Muscle of arm (tissue), 12 donors: ENCODE data around the gene ABI3. TPM values are rescaled to one million over a fixed set of nuclear protein-coding genes. Genes with fewer than 3 reads are reported as not detected.
A peak's percentile ranks its signal among the peaks of the same experiment; 100 is the strongest.

Experiments used
- DNase-seq: peaks from one replicate; pipeline ENCODE4 v3.0.0-alpha.2; 2013
- polyA plus RNA-seq, 12 donors: library from polyadenylated mRNA; unstranded; fragments of 120-200 nt; gene quantifications; one replicate each; pipeline ENCODE4 v1.2.1, GENCODE V29; 2013; ENCODE audit not compliant: insufficient read length in 12 of 12

ABI3 gene
- polyA plus RNA-seq, 12 donors: 3.4 to 6.8 (median 4.1) TPM; not detected in 1

DNA sequence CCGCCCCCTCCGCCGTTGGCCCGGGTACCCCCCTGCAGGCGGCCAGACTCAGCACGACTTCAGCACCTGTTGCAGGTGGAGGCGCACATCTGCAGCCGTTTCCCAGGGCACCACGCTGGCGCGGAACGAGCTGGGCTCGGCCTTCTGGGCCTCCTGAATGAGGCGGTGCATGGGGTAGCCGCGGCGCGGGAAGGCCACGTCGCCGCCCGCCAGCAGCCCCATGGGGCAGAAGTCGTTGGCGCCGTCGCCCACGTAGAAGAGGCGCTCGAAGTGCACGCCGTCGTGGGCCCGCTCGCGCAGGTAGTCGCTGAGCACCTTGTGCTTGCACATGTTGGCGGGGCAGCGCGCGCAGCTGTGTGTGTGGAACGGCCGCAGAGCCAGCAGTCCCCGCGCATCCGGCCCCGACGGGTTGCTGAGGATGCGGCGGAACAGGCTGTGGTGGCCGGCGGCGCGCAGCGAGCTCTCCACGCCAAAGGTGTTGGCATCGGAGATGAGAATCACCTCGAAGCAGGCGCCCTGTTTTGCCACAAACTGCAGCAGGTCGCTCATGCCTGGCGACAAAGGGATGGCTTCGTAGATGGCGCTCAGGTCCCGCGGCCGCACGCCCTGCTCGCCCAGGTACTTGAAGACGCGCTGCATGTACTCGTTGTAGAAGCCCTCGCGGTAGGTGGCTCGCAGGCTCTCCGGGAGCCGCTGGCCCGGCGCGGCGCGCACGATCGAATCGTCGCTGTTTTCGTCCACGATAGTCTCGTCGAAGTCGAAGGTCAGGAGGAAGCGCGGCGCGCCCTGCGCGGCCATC is 13.9 kb downstream of the ABI3 start:
- no peak for DNase-seq

DNA sequence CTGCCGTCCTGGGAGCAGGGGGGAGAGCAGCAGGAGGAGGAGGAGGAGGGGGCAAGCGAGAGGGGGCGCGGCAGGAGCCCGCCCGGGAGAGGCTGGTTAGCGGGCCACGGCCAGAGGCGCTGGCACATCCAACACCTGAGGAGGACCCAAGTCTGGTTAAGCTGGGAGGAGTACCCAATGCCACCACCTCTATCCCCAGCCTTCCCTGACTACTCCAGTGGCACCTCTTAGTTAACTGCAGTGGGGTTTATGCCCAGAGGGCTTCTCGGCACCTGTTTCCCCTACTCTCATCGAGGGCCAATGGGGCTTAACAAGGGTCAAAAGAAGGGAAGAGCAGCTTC is 14.5 kb downstream of the ABI3 start:
- no peak for DNase-seq

DNA sequence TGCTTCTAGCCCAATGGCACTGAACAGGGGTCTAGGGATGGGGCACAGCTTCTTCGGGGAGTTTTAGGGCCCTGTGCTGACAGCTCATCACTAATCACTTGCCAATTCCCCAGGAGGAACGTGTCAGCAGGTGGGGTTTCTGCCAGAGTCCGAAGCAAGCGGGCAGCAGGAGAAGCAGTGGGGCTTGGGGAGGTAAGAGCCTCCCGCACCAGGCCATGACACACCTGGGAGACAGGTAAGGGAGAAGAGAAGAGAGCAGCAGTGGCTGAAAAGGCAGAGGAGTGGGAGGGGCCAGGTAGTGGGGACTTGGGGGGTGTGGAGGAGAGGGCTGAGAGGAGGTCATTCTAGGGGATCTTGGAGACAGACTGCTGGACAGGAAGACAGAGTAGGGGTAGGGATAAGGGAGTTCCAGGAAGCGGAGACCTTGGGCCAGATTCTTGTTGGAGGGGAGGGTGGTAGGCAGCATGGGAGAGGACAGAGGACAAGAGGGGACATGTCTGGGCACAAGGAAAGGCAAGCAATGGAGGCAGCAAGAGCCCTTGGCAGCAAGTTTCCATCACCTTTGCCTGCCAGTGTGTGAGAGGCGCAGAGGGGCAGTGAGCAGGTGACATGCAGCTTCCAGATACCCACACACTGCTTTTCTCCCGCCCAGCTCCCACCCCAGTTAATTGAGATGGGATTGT is 15.2 kb downstream of the ABI3 start:
- no peak for DNase-seq

DNA sequence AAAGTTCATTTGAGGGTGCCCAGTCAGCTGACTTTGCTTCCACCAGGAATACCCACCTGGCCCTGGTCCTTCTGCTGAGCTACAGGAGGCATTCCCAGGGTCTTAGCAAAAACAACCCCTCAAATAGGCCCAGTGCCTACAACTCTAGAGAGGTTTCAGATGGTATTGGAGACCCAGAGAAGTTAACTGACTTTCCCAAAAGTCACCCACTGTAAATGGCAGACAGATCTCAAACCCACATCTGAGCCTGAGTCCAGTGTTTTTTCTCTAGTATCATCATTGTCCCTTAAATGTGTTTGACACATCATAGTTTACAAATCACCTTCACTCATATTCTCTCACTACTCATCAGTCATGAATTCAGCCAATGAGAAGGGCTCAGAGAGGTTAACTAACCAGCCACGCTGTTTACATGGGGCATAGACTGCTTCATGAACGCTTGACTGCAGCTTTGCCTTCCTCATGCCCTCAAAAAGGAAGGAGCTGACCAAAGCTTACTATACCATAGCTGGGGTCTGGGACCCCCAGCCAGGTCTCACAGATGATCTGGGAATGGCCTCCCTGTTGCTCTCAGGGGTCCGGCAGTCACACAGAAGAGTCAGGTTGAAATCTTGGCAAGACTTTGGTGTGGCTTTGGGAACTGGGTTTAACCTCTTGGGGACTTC is 16.4 kb downstream of the ABI3 start:
- no peak for DNase-seq

DNA sequence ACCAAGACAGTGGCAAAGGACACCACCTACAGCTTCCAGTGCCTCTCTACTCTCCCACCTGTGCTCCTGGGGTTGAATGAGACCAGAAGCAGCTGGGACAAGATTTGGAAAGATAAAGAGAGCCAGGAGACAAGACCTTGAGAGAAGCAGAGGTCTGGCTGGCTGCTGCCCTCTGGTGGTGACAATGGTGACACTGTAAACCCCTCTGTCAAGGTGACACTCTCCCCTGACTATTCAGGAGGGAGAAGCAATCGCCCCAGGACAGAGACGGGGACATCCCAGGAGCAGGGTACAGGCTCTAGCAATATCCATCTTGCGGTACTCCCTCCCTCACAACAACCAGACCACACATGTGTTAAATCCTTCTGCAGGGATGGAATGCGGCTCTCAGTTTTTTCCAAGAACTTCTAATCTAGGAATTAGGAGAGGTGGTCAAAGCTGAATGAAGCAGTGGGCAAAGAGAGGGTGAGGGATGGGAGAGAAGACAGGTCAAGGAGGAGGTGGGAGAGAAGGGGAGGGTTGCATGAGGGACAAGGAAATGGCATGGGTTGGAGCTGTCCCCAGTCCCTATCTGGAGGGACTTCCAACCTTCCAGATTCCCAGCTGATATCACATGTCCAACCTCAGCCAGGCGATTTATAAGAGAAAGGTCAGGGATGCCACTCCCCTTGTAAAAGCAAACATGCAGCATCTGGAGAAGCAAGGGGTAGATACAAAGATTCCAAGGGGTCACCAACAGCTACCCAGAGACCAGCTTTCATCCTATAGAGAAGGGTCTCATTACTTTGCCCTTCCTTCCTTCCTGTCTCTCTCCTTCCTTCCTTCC is 17.1 kb downstream of the ABI3 start:
- DNase-seq: peak; percentile 66

DNA sequence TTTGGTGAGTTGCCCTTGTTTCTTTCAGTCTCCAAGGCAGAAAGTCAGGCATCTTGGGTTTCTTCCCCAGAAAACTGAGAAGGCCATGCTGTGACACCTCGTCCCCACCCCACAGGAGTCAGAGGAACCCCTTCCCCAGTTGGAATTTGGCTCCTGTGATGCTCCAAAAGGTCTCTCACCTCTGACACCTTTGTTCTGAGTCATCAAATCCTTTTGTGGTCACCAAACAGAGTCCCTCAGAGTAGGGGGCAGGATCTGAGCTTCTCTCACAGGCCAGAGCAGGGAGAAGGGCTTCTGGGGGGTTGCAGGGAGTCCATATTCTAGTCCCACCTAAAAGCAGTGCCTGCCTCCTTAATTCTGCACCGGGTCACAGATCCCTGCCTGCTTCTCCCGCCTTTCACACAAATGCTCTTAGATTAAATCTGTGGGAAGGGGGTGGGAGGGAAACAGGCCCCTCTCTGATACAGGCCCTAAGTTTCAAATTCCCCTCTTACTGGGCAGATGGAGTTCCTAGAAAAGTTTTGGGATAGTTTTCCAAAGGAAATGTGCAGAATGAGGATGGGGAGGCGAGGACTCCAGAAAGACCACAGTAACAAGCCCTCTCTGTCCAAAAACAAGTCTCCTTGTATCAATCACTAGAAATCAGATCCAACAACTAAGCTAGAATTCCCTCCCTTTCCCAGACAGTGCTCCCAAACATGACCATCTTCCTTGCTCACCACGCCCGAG is 18.7 kb downstream of the ABI3 start:
- DNase-seq: no peak

DNA sequence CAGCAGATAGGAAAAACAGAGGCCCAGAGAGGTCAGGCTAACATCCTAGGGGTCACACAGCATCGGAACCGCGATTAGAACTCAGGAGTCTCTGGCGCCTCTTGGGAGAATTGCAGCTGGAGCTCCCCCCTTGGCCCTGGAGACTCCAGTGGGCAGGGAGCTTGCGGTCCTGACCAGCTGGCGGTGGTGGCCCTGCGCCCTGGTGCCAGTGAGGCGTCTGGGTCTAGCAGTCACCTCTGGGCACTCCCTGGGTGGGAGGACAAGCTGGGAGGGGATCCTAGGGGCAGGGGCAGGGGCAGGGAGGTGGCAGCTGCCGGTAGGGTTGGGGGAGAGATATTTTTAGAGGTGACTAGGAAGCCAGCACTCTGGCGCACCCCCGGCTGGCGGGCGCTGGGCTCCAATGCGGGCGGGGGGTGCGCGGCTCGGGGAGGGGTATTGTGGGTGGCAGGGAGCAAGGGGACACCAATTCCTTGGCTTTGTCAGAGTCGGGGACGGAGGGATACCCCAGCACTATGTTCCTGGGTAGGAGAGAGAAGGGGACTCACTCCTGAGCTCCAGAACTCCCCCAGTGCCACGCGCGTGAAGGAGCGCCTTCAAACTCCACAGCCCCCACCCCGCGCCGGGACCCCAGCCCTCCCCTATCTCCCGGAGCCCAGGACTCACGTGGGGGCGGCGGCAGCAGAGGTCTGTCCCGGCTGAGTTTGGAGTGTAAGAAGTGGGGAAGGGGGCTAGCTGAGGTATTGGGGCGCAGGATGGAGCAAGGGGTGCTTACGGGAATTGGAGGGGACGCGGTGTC is 19.5 kb downstream of the ABI3 start:
- no peak for DNase-seq

DNA sequence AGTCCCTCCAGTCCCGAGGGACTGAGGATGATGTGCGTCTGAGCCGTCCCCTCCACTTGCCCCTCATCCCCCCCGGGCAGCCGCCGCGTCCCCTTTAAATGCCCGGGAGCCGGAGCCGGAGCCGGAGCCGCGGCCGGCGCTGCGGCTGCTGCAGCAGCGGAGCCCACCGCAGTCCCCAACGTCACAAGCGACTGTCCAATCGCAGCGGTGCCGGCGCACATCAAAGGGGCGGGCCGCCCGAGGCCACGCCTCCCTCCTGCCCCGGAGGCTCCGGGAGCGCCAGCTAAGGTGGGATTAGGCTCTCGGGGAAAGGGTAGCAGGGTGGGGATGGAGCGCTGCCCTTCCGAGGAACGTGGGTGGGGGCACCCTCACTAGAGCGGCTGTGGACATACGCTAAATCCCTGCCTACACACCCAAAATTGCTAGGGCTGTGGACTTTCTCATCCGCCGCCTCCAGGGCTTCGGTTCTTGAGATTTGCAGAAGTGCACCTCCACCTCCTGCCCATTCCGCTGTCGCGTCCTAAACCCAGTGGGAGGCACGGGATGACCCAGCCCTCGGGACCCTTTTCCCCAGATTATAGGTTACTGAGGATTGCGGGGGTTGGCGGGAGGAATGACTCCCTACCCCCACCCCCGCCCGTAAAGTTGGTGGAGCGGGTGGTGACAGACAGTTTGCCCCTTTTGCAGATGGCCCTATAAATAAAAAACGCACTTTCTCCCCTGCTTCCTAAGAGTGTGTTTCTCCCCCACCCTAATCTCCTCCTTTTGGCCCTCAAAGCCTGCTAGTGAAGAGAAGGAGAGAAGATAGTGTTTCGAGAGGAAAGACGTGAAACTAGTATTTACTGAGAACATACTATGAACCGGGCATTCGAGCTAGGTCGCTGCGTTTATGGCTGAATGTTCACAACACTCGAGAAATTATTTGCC is 20.4 kb downstream of the ABI3 start, which contains the start of gene PHOSPHO1:
PHOSPHO1 (minus strand) TSS at position 152 of the 927 bp plus-strand sequence. CDS start 4,096 bp downstream, outside the sequence.
- peak; percentile 81 for DNase-seq

DNA sequence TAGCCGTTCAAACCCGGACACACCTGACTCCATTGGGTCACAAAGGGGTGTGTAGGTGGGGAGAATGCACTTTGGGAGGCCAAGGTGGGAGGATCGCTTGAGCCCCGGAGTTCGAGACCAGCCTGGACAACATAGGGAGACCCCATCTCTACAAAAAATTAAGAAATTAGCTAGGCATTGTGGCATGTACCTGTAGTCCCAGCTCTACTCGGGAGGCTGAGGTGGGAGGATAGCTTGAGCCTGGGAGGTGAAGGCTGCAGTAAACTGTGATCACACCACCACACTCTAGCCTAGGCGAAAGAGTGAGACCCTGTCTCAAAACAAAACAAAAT is 21.0 kb downstream of the ABI3 start:
- DNase-seq: no peak

DNA sequence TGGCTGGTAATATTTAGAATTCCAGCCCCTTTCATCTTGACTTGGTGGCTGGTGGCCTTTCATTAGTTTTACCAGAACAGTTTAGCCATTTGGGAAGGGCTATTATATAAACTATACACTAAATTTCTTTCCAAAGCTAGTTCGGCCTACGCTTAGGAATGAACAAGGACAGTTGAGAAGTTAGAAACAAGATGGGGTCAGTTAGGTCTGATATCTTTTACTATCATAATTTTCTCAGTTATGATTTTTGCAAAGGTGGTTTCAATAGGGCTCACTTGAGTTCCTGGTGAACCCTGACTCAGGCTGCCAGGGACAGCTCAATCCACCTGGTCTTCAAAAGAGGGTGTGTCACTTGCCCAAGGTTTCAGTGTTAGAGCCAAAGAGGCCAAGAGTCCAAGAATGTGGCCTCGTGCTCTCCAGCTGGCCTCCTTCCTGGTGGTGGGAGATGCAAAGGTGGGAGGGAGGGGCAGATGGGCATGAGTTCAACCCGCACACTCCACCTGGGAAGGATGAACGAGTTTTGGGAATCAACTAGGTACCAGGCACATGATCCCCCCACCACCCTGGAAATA is 24.1 kb downstream of the ABI3 start:
- DNase-seq: no peak

DNA sequence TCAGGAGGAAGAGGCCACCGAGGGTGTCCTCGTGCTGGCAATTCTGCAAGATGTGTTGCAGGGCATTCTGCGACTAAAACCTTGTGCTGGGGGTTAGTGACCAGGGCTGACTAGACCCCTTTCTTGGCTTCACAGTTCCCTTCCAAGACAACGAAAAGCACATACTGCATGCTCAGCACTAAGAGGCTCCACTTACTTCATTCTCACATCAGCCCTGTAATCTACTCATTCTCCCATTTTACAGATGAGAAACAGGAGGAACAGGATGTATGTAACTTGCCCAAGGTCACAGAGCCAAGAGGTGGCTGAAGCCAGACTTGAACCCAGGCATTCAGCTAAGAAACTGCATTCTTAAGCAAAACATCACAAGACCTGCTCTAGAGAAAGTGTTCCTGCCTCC is 25.4 kb downstream of the ABI3 start:
- DNase-seq: no peak

DNA sequence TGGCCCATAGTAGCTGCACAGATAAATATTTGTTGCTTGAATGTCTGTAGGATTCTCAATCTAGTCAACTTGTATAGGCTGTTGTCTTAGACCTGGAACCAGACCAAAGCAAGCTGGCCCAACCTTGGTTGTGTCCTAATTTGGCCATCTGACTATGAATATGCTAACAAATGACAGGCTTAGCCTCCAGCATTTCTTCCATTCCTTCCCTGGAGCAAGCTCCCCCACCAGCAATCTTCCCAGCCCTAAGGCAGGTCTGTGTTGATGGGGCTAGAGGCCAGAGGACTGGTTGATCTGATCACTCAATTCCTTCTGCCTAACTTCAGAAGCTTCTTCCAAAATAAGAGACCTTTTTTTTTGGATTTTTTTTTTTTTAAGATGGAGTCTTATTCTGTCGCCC is 29.5 kb downstream of the ABI3 start:
- DNase-seq: no peak

DNA sequence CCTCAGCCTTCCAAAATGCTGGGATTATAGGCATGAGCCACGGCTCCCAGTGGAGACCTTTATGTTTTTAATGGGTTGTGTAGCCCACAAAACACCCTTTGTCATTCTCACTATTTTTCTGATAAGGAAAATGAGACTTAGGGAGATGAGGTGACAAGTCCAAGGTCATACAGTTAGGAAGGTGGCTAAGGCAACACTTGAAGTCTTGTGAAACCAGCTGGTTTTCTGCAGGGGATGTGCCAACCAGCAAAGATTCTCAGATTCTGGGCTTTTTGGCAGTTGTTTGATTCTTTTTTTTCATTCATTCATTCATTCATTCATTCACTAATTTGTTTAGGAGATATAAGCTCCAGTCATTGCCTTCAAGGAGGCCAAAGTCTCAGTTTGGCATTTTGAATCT is 30.1 kb downstream of the ABI3 start:
- DNase-seq: no peak

DNA sequence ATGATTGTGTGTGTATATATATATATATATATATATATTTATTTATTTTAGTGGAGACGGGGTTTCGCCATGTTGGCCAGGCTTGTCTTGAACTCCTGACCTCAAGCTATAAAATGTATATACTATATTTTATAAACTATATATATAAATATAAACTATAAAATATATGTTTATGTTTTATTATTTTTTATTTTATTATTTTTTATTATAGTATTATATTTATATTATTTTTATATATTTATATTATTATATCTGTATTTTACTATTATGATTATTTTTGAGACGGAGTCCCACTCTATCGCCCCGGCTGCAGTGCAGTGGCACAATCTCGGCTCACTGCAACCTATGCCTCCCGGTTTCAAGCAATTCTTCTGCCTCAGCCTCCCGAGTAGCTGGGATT is 30.5 kb downstream of the ABI3 start:
- no peak for DNase-seq

DNA sequence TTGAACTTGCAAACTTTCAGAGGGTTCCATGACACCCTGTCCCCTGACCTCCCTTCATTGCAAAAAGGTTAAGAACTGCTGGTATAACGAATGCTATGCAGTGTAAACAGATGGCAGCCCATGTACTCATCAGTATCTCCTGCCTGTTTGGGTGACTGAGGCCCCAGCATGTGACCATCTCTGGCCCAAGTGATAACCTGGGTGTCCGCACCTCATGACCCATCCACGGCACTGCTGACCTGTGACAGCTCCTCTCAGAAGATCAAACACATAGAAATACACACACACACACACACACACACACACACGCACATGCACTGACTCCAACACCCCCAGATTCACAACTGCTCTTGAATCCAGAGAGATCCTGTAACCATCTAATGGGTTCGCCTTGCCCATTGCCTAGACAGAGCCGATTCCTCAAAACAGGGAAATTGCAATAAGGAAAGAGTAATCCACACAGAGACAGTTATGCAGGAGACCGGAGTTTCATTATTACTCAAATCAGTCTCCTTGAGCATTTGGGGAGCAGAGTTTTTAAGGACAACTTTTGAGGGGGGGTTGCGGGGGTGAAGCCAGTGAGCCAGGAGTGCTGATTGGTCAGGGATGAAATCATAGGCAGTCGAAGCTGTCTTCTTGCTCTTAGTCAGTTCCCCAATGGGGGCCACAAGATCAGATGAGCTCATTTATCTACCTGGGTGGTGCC is 31.3 kb downstream of the ABI3 start:
- no peak for DNase-seq

DNA sequence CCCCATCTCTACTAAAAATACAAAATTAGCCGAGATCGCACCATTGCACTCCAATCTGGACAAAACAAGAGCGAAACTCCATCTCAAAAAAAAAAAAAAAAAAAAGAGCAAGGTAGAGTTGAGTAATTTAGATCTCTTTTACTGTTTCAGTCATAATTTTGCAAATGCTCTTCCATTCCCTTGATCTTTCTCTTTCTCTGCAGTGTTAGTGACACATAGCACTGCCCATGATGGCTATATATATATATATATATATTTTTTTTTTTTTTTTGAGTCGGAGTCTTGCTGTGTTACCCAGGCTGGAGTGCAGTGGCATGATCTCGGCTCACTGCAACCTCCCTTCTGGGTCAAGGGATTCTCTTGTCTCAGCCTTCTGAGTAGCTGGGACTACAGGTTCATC is 32.3 kb downstream of the ABI3 start:
- no peak for DNase-seq

DNA sequence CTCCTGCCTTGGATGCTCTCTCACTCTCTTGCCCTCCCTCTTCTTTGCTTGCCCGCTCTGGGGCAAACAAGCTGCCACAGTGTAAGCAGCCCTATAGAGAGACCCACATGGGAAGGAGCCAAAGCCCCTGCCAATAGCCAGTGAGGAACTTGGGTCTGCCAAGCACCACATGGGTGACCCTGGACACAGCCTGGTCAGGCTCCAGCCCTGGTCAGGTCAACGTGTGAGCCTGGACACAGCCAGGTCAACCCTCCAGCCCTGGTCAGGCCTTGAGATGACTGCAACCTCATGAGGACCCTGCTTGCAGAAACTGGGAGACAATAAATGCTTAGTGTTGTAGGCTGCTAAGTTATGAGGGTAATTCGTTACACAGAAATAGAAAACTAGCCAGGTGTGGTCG is 34.3 kb downstream of the ABI3 start:
- no peak for DNase-seq

DNA sequence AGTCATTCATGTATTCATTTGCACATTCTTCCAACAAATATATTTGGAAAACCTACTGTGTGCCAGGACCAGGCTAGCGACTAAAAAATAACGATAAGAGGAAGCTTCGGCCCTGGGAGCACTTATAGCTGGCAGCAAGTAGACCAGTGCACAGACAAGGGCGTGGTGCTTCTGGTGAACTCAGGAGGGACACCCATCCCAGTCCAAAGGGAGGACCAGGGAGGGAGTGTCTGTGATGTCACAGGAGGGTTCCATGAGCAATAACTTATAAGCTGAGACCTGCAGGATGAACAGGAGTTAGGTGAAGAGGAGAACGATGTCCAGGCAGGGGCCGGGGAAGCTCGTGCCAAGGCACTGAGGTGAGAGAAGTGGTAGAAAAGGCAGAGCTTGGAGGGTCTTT is 37.4 kb downstream of the ABI3 start:
- no peak for DNase-seq
